CD4-positive, alpha-beta T cell (primary cell): ENCODE measurements around the gene C10orf62. TPM values are rescaled to one million over a fixed set of nuclear protein-coding genes. Genes with fewer than 3 reads are reported as not detected.
"Not testable (repeated sequence)": the region's sequence is repeated elsewhere in the genome, so short reads cannot be mapped to it uniquely, and the experiment has no call there.

Experiments
- ATAC-seq: fragments of 200-7000 bp; cut with Tn5 transposase; one replicate; pipeline ENCODE4 v1.10.0; 2022; ENCODE audit warnings: mild to moderate bottlenecking; ENCODE audit not compliant: poor library complexity
- CTCF ChIA-PET: fragments of 350-600 bp; sonication (Branson Sonifier 250); formaldehyde crosslinking; loops from one replicate; lab custom pipeline; 2021; ENCODE audit warnings: antibody characterized with exemption, inconsistent platforms; lab: Charles Lee
- POLR2A ChIA-PET: fragments of 350-600 bp; sonication (Branson Sonifier 250); formaldehyde crosslinking; loops from one replicate; lab custom pipeline; 2021; ENCODE audit warnings: antibody characterized with exemption, inconsistent platforms; lab: Charles Lee
- DNase-seq, 14 experiments: peaks; one replicate each; pipeline ENCODE4 v3.0.0-alpha.2; 2013 to 2020; ENCODE audit warnings: mixed read lengths in 2 of 14
- H3K27ac ChIP-seq, 2 donors: one replicate each; pipeline versions ENCODE4 v1.5.1 to v1.7.0; 2013; ENCODE audit warnings: low read length in 2 of 2, low read depth in 1 of 2, mild to moderate bottlenecking in 1 of 2
- H3K27me3 ChIP-seq, 2 experiments: 1 replicate in 1 of 2; 2 replicates in 1 of 2; pipeline versions ENCODE4 v1.6.1 to v1.7.0; 2013; ENCODE audit warnings: low read length in 2 of 2, control low read depth in 1 of 2, mild to moderate bottlenecking in 1 of 2, moderate library complexity in 1 of 2; ENCODE audit not compliant: insufficient read depth in 2 of 2, control insufficient read depth in 1 of 2
- H3K36me3 ChIP-seq: one replicate; pipeline ENCODE4 v1.6.1; 2013; ENCODE audit warnings: low read length, control low read depth; ENCODE audit not compliant: insufficient read depth
- H3K4me1 ChIP-seq: one replicate; pipeline ENCODE4 v1.6.1; 2013; ENCODE audit warnings: low read length, control low read depth; ENCODE audit not compliant: insufficient read depth
- H3K4me3 ChIP-seq: one replicate; pipeline ENCODE4 v1.5.1; 2013; ENCODE audit warnings: mild to moderate bottlenecking, low read length, moderate library complexity
- H3K9me3 ChIP-seq, 2 experiments: 1 replicate in 1 of 2; 2 replicates in 1 of 2; pipeline versions ENCODE4 v1.6.1 to v1.7.0; 2013; ENCODE audit warnings: low read length in 2 of 2, mild to moderate bottlenecking in 2 of 2, control low read depth in 1 of 2, moderate library complexity in 1 of 2; ENCODE audit not compliant: control insufficient read depth in 1 of 2, insufficient read depth in 1 of 2
- H3K27ac Mint-ChIP-seq: one replicate; pipeline ENCODE4 v1.8.0; 2020; ENCODE audit warnings: mixed read lengths
- H3K27me3 Mint-ChIP-seq: one replicate; pipeline ENCODE4 v1.8.0; 2021; ENCODE audit warnings: mixed read lengths
- H3K36me3 Mint-ChIP-seq: one replicate; pipeline ENCODE4 v1.8.0; 2021; ENCODE audit warnings: low read depth, mixed read lengths
- H3K4me1 Mint-ChIP-seq: one replicate; pipeline ENCODE4 v1.8.0; 2021; ENCODE audit warnings: low read depth, mixed read lengths
- H3K4me3 Mint-ChIP-seq: one replicate; pipeline ENCODE4 v1.8.0; 2020; ENCODE audit warnings: mild to moderate bottlenecking, mixed read lengths
- H3K9me3 Mint-ChIP-seq: one replicate; pipeline ENCODE4 v1.8.0; 2020; ENCODE audit warnings: mixed read lengths
- CTCF ChIP-seq: fragments of 200-600 bp; IDR thresholded peaks from one replicate; pipeline ENCODE4 v1.8.0; 2022; ENCODE audit warnings: antibody characterized with exemption, mild to moderate bottlenecking
- intact Hi-C, 2 experiments: fragments of 100-400 bp; cut with DNase I in 1 of 2; cut with micrococcal nuclease in 1 of 2; formaldehyde crosslinking; loops; one replicate each; pipeline versions ENCODE4 v1.15.1 to v1.9.0; 2023 to 2025; cut with DNase I, micrococcal nuclease
- total RNA-seq, 174 experiments: library from RNA in 2 of 174; stranded (reverse) in 2 of 174; gene quantifications; one replicate each; pipeline ENCODE4 v1.2.3 and lab custom pipeline; 2021 to 2026

C10orf62 gene
- total RNA-seq, 2 experiments from 2014 or later: not detected

- CTCF ChIA-PET: no interaction called here
- no peaks in the 10 kb centered on the region for H3K9me3 Mint-ChIP-seq
- H3K4me3 ChIP-seq: no peak overlapping the region
- no peaks in the 10 kb centered on the region for H3K27me3 ChIP-seq
- POLR2A ChIA-PET: no interaction called here
- no peak for ATAC-seq
- H3K4me1 Mint-ChIP-seq: no peaks in the 10 kb centered on the region
- TF ChIP-seq CTCF: no peak
- no peaks in the 10 kb centered on the region for H3K36me3 ChIP-seq
- no peak overlapping the region for H3K27ac ChIP-seq
- H3K4me1 ChIP-seq: peaks cover 4% of the 10 kb centered on the region
- no peak overlapping the region for H3K4me3 Mint-ChIP-seq
- no peaks in the 10 kb centered on the region for H3K36me3 Mint-ChIP-seq
- H3K27me3 Mint-ChIP-seq: no peaks in the 10 kb centered on the region
- no peak for DNase-seq
- H3K9me3 ChIP-seq: peaks cover 0 to under 1% of the 10 kb centered on the region in 2 experiments
- H3K27ac Mint-ChIP-seq: no peak overlapping the region
- intact Hi-C loops: no loop called here
Observed at GRCh38 chr10:97550336-97551149, 39.0 kb upstream of the C10orf62 start.

- Mint-ChIP-seq H3K27ac (no peak overlapping the region), H3K36me3 (no peaks in the 10 kb centered on the region), H3K4me1 (no peaks in the 10 kb centered on the region), H3K4me3 (no peak overlapping the region), H3K9me3 (no peaks in the 10 kb centered on the region), H3K27me3 (no peaks in the 10 kb centered on the region)
- no peak for DNase-seq
- Histone ChIP-seq H3K9me3 (peaks cover 0 to 3% of the 10 kb centered on the region in 2 experiments), H3K27ac (no peak overlapping the region), H3K27me3 (no peaks in the 10 kb centered on the region), H3K36me3 (no peaks in the 10 kb centered on the region), H3K4me1 (peaks cover 4% of the 10 kb centered on the region), H3K4me3 (no peak overlapping the region)
- no peak for ATAC-seq
- POLR2A ChIA-PET: no interaction called here
- CTCF ChIA-PET: no interaction called here
- intact Hi-C loops: no loop called here
- TF ChIP-seq CTCF: no peak
Observed at GRCh38 chr10:97551271-97551670, 38.2 kb upstream of the C10orf62 start.

GRCh38 chr10:97553575-97554031, 35.9 kb upstream of the C10orf62 start:
- intact Hi-C loops: loop anchor here (1.0 to 2.0 kb wide), 3 partner anchors 55 to 146 kb away; partner anchors contain the start of genes MMS19 (in 1 of the 2) and UBTD1 (in 1 of the 2)
- H3K27ac ChIP-seq: no peak overlapping the region
- TF ChIP-seq CTCF: peak; percentile 83
- H3K9me3 ChIP-seq: peaks cover 0 to 3% of the 10 kb centered on the region in 2 experiments
- no peaks in the 10 kb centered on the region for H3K27me3 Mint-ChIP-seq
- POLR2A ChIA-PET: interaction anchor here (1.3 kb wide), 1 partner anchor 87 kb away, joined by 5 read pairs; no protein-coding TSS in a partner anchor
- H3K4me1 ChIP-seq: peaks cover 4% of the 10 kb centered on the region
- no peaks in the 10 kb centered on the region for H3K36me3 ChIP-seq
- no peaks in the 10 kb centered on the region for H3K4me1 Mint-ChIP-seq
- no peak overlapping the region for H3K4me3 Mint-ChIP-seq
- H3K36me3 Mint-ChIP-seq: no peaks in the 10 kb centered on the region
- CTCF ChIA-PET: interaction anchor here (0.7 to 1.2 kb wide), 5 partner anchors 10 to 142 kb away, joined by 3 to 6 read pairs (median 3); no protein-coding TSS in a partner anchor
- H3K4me3 ChIP-seq: no peak overlapping the region
- H3K27me3 ChIP-seq: no peaks in the 10 kb centered on the region
- peak; percentile 94 for ATAC-seq
- H3K27ac Mint-ChIP-seq: no peak overlapping the region
- DNase-seq: peak; percentile 30 to 75 (median 54)
- H3K9me3 Mint-ChIP-seq: no peaks in the 10 kb centered on the region

GRCh38 chr10:97554336-97554735, 35.2 kb upstream of the C10orf62 start:
- H3K4me3 Mint-ChIP-seq, H3K9me3 ChIP-seq, H3K36me3 ChIP-seq, POLR2A ChIA-PET, intact Hi-C loops, H3K27me3 Mint-ChIP-seq, ATAC-seq, H3K4me3 ChIP-seq, H3K4me1 ChIP-seq, H3K27me3 ChIP-seq, H3K9me3 Mint-ChIP-seq, DNase-seq, H3K36me3 Mint-ChIP-seq, H3K27ac ChIP-seq, H3K27ac Mint-ChIP-seq, H3K4me1 Mint-ChIP-seq: not testable (repeated sequence)
- CTCF ChIA-PET: interaction anchor here (0.6 to 1.2 kb wide), 3 partner anchors 10 to 924 kb away, joined by 3 read pairs; no protein-coding TSS in a partner anchor

- not testable (repeated sequence) for H3K27ac ChIP-seq
Observed at GRCh38 chr10:97555541-97555940, 34.0 kb upstream of the C10orf62 start.

More at GRCh38 chr10:97555541-97555940, 34.0 kb upstream of the C10orf62 start:
- H3K4me1 ChIP-seq, H3K9me3 Mint-ChIP-seq, intact Hi-C loops, H3K4me3 Mint-ChIP-seq, POLR2A ChIA-PET, H3K36me3 Mint-ChIP-seq, H3K36me3 ChIP-seq, DNase-seq, ATAC-seq, H3K9me3 ChIP-seq, H3K4me3 ChIP-seq, H3K27me3 ChIP-seq, CTCF ChIA-PET, H3K4me1 Mint-ChIP-seq, H3K27ac Mint-ChIP-seq, H3K27me3 Mint-ChIP-seq: not testable (repeated sequence)
